ENCODE results near the gene ZG16. TPM values are rescaled to one million over a fixed set of nuclear protein-coding genes. Genes with fewer than 3 reads are reported as not detected.

The ZG16 gene
- not detected in 2 replicates for total RNA-seq (2011; cell fraction: chromatin; rRNA removed; ENCODE audit: low replicate concordance)
- not detected in 2 replicates for total RNA-seq (2011; cell fraction: nucleolus; rRNA removed)
- total RNA-seq (2011; cell fraction: nucleoplasm; rRNA removed): not detected in 2 replicates
- total RNA-seq (2014; rRNA removed) (not detected in 2 replicates), total RNA-seq (2014; rRNA removed; fragmentation: Illumina TruSeq; extraction: Trizol) (not detected in 2 replicates), total RNA-seq (2015; rRNA removed; fragmentation: Illumina TruSeq; extraction: Trizol) (not detected in 2 replicates), total RNA-seq (2021) (0.04 TPM in 1 of 2 replicates, not detected in the other), polyA plus RNA-seq (2011; rRNA removed) (not detected in 2 replicates), polyA plus RNA-seq (2014; fragmentation: Illumina TruSeq; extraction: Trizol) (not detected in 2 replicates), polyA plus RNA-seq (2014; fragmentation: Nextera tagmentation; extraction: Ambion mirVana) (not detected), polyA plus RNA-seq (2014; rRNA removed) (not detected in 2 replicates), polyA minus RNA-seq (2011; rRNA and poly(A)+ RNA removed) (not detected in 2 replicates), Bru-seq, nascent RNA (not detected), BruChase-seq, experiment 1, labeled RNA remaining after a 2-hour chase (not detected), BruChase-seq, experiment 2, labeled RNA remaining after a 6-hour chase (not detected)
- polyA plus RNA-seq (2011; cell fraction: cytosol; rRNA removed): not detected in 2 replicates
- polyA plus RNA-seq (2011; cell fraction: nucleus; rRNA removed): not detected in 2 replicates
- not detected in 2 replicates for polyA plus RNA-seq (2012)
- polyA minus RNA-seq (2011; cell fraction: cytosol; rRNA and poly(A)+ RNA removed): not detected in 2 replicates
- polyA minus RNA-seq (2011; cell fraction: nucleus; rRNA and poly(A)+ RNA removed): not detected in 2 replicates
- long read RNA-seq, experiment 1: 0 reads
- long read RNA-seq, experiment 2: 0 reads
- long read RNA-seq, experiment 3: 0 reads

- in situ Hi-C loops (cut with MboI) (no loop called here), intact Hi-C loops (cut with micrococcal nuclease) (no loop called here)
- DNase-seq (ENCODE audit: extremely low read depth in 1 of 4, low spot score in 3 of 4) (no peak), FAIRE-seq (no peak), ATAC-seq (no peak)
- no TSS peak for BruUV-seq (replicated peaks)
- H3K4me3 ChIP-seq: no peak within 1 kb of the TSS
- H3K9me1 ChIP-seq (ENCODE audit: control insufficient read depth, insufficient read depth, low read length): no peaks in the 10 kb centered on the region
- H3K27ac ChIP-seq (ENCODE audit: extremely low read depth, low read depth, low read length): no peak within 1 kb of the TSS
- ChIA-PET POLR2A (interaction anchor here (0.6 to 1.7 kb wide), 3 partner anchors 12 to 631 kb away, joined by 3 to 5 read pairs (median 3); partner anchors contain the start of gene KIF22), CTCF (ENCODE audit: low intra/inter-chr PET ratio) (no interaction called here)
- TF ChIP-seq ZNF121 (CRISPR knock-in tag; conservative IDR thresholded peaks at IDR 0.05) (peak; percentile 41; the same call in 1 of the 2 replicates), PPARD (CRISPR knock-in tag; IDR thresholded peaks at IDR 0.05) (no peak), ZBTB11 (CRISPR knock-in tag; IDR thresholded peaks at IDR 0.05) (no peak)
- H3K9ac ChIP-seq (ENCODE audit: insufficient read depth in 1 of 2, low read depth in 2 of 2, low read length in 2 of 2): no peak within 1 kb of the TSS
- WGBS (ENCODE audit: insufficient coverage, low coverage, missing lambda C conversion rate): 11% methylated on average over 10 of the region's 10 CpGs
- peaks cover 25 to 34% of the 10 kb centered on the region in 2 experiments for H3K27me3 ChIP-seq (ENCODE audit: control insufficient read depth in 2 of 2, insufficient read depth in 2 of 2, low read length in 2 of 2)
- no peaks in the 10 kb centered on the region for H3K36me3 ChIP-seq (ENCODE audit: control insufficient read depth, insufficient read depth, low read length)
- no peaks in the 10 kb centered on the region for H3K79me2 ChIP-seq (ENCODE audit: control insufficient read depth, insufficient read depth, low read length)
- H3K9me3 ChIP-seq (replicated peaks; ENCODE audit: control insufficient read depth, insufficient read depth, low read depth, low read length): no peaks in the 10 kb centered on the region
- H3K4me1 ChIP-seq (replicated peaks in 1 of 2; ENCODE audit: control insufficient read depth in 2 of 2, insufficient read depth in 2 of 2, low read length in 2 of 2): peaks cover 0 to 2% of the 10 kb centered on the region in 2 experiments; a peak in 2 of 5 replicates
- H2AFZ ChIP-seq (ENCODE audit: low read depth, low read length): no peak within 1 kb of the TSS
- H4K20me1 ChIP-seq (replicated peaks; ENCODE audit: control insufficient read depth, insufficient read depth, low read length): 0 out of 2 replicates have a peak, but pooled peaks cover 3% of the 10 kb centered on the region
- no peak within 1 kb of the TSS for H3K4me2 ChIP-seq (ENCODE audit: insufficient read depth, low read length)
Measured at GRCh38 chr16:29777576-29778350, at the start of gene ZG16. ZG16 (plus strand) TSS chr16:29778256; CDS start chr16:29779267, 1,011 bp downstream.
